WTC11 (cell line): ENCODE data around the gene RPTOR. TPM values are rescaled to one million over a fixed set of nuclear protein-coding genes. Genes with fewer than 3 reads are reported as not detected.

Source experiments
- ATAC-seq: fragments of 200-7000 bp; cut with Tn5 transposase; 2 replicates; pipeline ENCODE4 v1.10.0; 2021; ENCODE audit warnings: mild to moderate bottlenecking, moderate library complexity
- CTCF ChIA-PET: fragments of 300-600 bp; sonication (Branson Sonifier 250); formaldehyde crosslinking; loops from one replicate; lab custom pipeline; 2021; ENCODE audit warnings: antibody characterized with exemption; lab: Charles Lee
- POLR2A ChIA-PET: fragments of 350-600 bp; sonication (Branson Sonifier 250); formaldehyde crosslinking; loops from one replicate; lab custom pipeline; 2021; ENCODE audit warnings: antibody characterized with exemption; lab: Charles Lee
- DNase-seq: peaks from one replicate; pipeline ENCODE4 v3.0.0; 2021; ENCODE audit warnings: low spot score
- H3K27ac Mint-ChIP-seq: 2 replicates; pipeline ENCODE4 v1.8.0; 2021; ENCODE audit warnings: mixed read lengths
- H3K27me3 Mint-ChIP-seq: 2 replicates; pipeline ENCODE4 v1.8.0; 2021; ENCODE audit warnings: low read depth, mild to moderate bottlenecking, moderate library complexity, mixed read lengths
- H3K36me3 Mint-ChIP-seq: 2 replicates; pipeline ENCODE4 v1.8.0; 2021; ENCODE audit warnings: mixed read lengths
- H3K4me1 Mint-ChIP-seq: 2 replicates; pipeline ENCODE4 v1.8.0; 2022; ENCODE audit warnings: mixed read lengths
- H3K4me3 Mint-ChIP-seq: 2 replicates; pipeline ENCODE4 v1.8.0; 2021; ENCODE audit warnings: mild to moderate bottlenecking, moderate library complexity, mixed read lengths
- H3K9me3 Mint-ChIP-seq: 2 replicates; pipeline ENCODE4 v1.8.0; 2021; ENCODE audit warnings: mixed read lengths
- ATF3 ChIP-seq: sonication (generic); formaldehyde crosslinking; conservative IDR thresholded peaks from 2 replicates; pipeline ENCODE4 v1.8.1; 2022; ENCODE audit warnings: mild to moderate bottlenecking, missing genetic modification reagents
- E2F5 ChIP-seq: sonication (generic); formaldehyde crosslinking; IDR thresholded peaks from 2 replicates; pipeline ENCODE4 v1.8.1; 2022; ENCODE audit warnings: mild to moderate bottlenecking, moderate library complexity, missing genetic modification reagents
- ESRRA ChIP-seq: sonication (generic); formaldehyde crosslinking; IDR thresholded peaks from 2 replicates; pipeline ENCODE4 v1.8.1; 2022; ENCODE audit warnings: mild to moderate bottlenecking, missing genetic modification reagents, borderline replicate concordance
- FOXP1 ChIP-seq: sonication (generic); formaldehyde crosslinking; IDR thresholded peaks from 2 replicates; pipeline ENCODE4 v1.8.0; 2022; ENCODE audit warnings: missing genetic modification reagents, mild to moderate bottlenecking, moderate library complexity, borderline replicate concordance
- FOXP4 ChIP-seq: sonication (generic); formaldehyde crosslinking; IDR thresholded peaks from 2 replicates; pipeline ENCODE4 v1.8.0; 2022; ENCODE audit warnings: mild to moderate bottlenecking, missing genetic modification reagents
- HMGXB4 ChIP-seq: sonication (generic); formaldehyde crosslinking; IDR thresholded peaks from 2 replicates; pipeline ENCODE4 v1.8.1; 2023; ENCODE audit warnings: mild to moderate bottlenecking, moderate library complexity, missing genetic modification reagents
- IRF1 ChIP-seq: sonication (generic); formaldehyde crosslinking; IDR thresholded peaks from 2 replicates; pipeline ENCODE4 v1.8.0; 2023; ENCODE audit warnings: missing genetic modification reagents
- NR1H2 ChIP-seq: sonication (generic); formaldehyde crosslinking; IDR thresholded peaks from 2 replicates; pipeline ENCODE4 v1.9.0; 2021; ENCODE audit warnings: mild to moderate bottlenecking, moderate library complexity, missing genetic modification reagents
- NR3C1 ChIP-seq: sonication (generic); formaldehyde crosslinking; conservative IDR thresholded peaks from 2 replicates; pipeline ENCODE4 v1.8.1; 2023; ENCODE audit warnings: low read depth, mild to moderate bottlenecking, missing genetic modification reagents
- OVOL2 ChIP-seq: fragments of 250-450 bp; sonication (Bioruptor Pico); IDR thresholded peaks from 2 replicates; pipeline ENCODE4 v1.9.0; 2021; ENCODE audit warnings: mild to moderate bottlenecking, borderline replicate concordance
- PRDM15 ChIP-seq: sonication (generic); formaldehyde crosslinking; IDR thresholded peaks from 2 replicates; pipeline ENCODE4 v1.8.0; 2022; ENCODE audit warnings: missing genetic modification reagents
- SP1 ChIP-seq: sonication (generic); formaldehyde crosslinking; conservative IDR thresholded peaks from 2 replicates; pipeline ENCODE4 v1.8.1; 2022; ENCODE audit warnings: missing genetic modification reagents
- USF2 ChIP-seq: sonication (generic); formaldehyde crosslinking; IDR thresholded peaks from 2 replicates; pipeline ENCODE4 v1.8.1; 2023; ENCODE audit warnings: mild to moderate bottlenecking, missing genetic modification reagents, moderate library complexity
- ZNF416 ChIP-seq: fragments of 250-450 bp; sonication (Bioruptor Pico); IDR thresholded peaks from 2 replicates; pipeline ENCODE4 v1.9.0; 2021; ENCODE audit warnings: mild to moderate bottlenecking, inconsistent platforms
- ZNF671 ChIP-seq: fragments of 250-450 bp; sonication (Bioruptor Pico); IDR thresholded peaks from 2 replicates; pipeline ENCODE4 v1.8.0; 2021; ENCODE audit warnings: mild to moderate bottlenecking
- total RNA-seq: library from RNA; stranded (reverse); gene quantifications from 3 replicates; pipeline ENCODE4 v1.2.3, GENCODE V29; 2021

The RPTOR gene
- total RNA-seq, 1 experiment from 2014 or later = 41.0 TPM

GRCh38 chr17:80907281-80907680, 362.6 kb downstream of the RPTOR start (continued):
- TF ChIP-seq FOXP4 (CRISPR knock-in tag) = no peak
- no peak for TF ChIP-seq OVOL2 (CRISPR knock-in tag)
- TF ChIP-seq, all 79 proteins: peak for 0

GRCh38 chr17:80908211-80908610, 363.6 kb downstream of the RPTOR start:
- Mint-ChIP-seq H3K9me3 (no peaks in the 10 kb centered on the region), H3K4me1 (no peaks in the 10 kb centered on the region), H3K27ac (no peak overlapping the region), H3K36me3 (peaks cover 15% of the 10 kb centered on the region), H3K27me3 (no peaks in the 10 kb centered on the region), H3K4me3 (no peak overlapping the region)
- no peak for TF ChIP-seq FOXP1 (CRISPR knock-in tag)
- ATAC-seq = no peak
- CTCF ChIA-PET = no interaction called here
- DNase-seq = no peak
- POLR2A ChIA-PET = no interaction called here

GRCh38 chr17:80908776-80909175, 364.1 kb downstream of the RPTOR start:
- no peaks in the 10 kb centered on the region for H3K4me1 Mint-ChIP-seq
- TF ChIP-seq E2F5 (CRISPR knock-in tag) (no peak), FOXP1 (CRISPR knock-in tag) (no peak), PRDM15 (no peak), SP1 (CRISPR knock-in tag) (no peak), ESRRA (CRISPR knock-in tag) (no peak), IRF1 (CRISPR knock-in tag) (no peak), NR3C1 (CRISPR knock-in tag) (no peak), HMGXB4 (no peak), ZNF416 (CRISPR knock-in tag) (no peak), USF2 (CRISPR knock-in tag) (no peak), ATF3 (CRISPR knock-in tag) (no peak), ZNF671 (CRISPR knock-in tag) (no peak), NR1H2 (CRISPR knock-in tag) (no peak)
- TF ChIP-seq, all 79 proteins: peak for 0
- Mint-ChIP-seq H3K27me3 (no peaks in the 10 kb centered on the region), H3K9me3 (peaks cover 2% of the 10 kb centered on the region), H3K27ac (no peak overlapping the region), H3K36me3 (peaks cover 20% of the 10 kb centered on the region), H3K4me3 (no peak overlapping the region)
- ATAC-seq (no peak), DNase-seq (no peak)
- POLR2A ChIA-PET = no interaction called here
- CTCF ChIA-PET = interaction anchor here (2.1 kb wide), 1 partner anchor 9 kb away, joined by 12 read pairs; no protein-coding TSS in a partner anchor
